H1 (cell line): ENCODE data around the gene PRSS36.

Experiments
- ATF2 ChIP-seq: IDR thresholded peaks from 2 replicates; pipeline ENCODE4 v1.6.1; 2012; ENCODE audit warnings: low read length, inconsistent platforms
- CEBPB ChIP-seq: IDR thresholded peaks from 2 replicates; pipeline ENCODE4 v1.6.1; 2012; ENCODE audit warnings: low read depth, low read length
- CTCF ChIP-seq, 3 experiments: IDR thresholded peaks; 1 replicate in 2 of 3; 2 replicates in 1 of 3; pipeline versions ENCODE4 v1.5.1 to v1.6.1; 2011; ENCODE audit warnings: low read length in 3 of 3, mild to moderate bottlenecking in 3 of 3, inconsistent platforms in 2 of 3, low read depth in 1 of 3, moderate library complexity in 1 of 3; ENCODE audit not compliant: insufficient read depth in 1 of 3; ENCODE audit errors: control extremely low read depth in 1 of 3
- EGR1 ChIP-seq: IDR thresholded peaks from 2 replicates; pipeline ENCODE4 v1.6.1; 2011; ENCODE audit warnings: low read depth, low read length, borderline replicate concordance
- POLR2AphosphoS5 ChIP-seq: IDR thresholded peaks from 2 replicates; pipeline ENCODE4 v1.6.1; 2011; ENCODE audit warnings: low read depth, low read length
- RAD21 ChIP-seq, 2 experiments: IDR thresholded peaks in 1 of 2; conservative IDR thresholded peaks in 1 of 2; 2 replicates each; pipeline ENCODE4 v1.6.1; 2011; ENCODE audit warnings: low read depth in 2 of 2, low read length in 2 of 2, improper control_type of control experiment in 1 of 2, inconsistent platforms in 1 of 2, mild to moderate bottlenecking in 1 of 2, moderate library complexity in 1 of 2
- RBBP5 ChIP-seq: IDR thresholded peaks from 2 replicates; pipeline ENCODE4 v1.7.1; 2012; ENCODE audit warnings: low read depth, mild to moderate bottlenecking, inconsistent platforms, low read length, moderate library complexity, borderline replicate concordance
- TAF1 ChIP-seq: IDR thresholded peaks from 2 replicates; pipeline ENCODE4 v1.6.1; 2011; ENCODE audit warnings: mild to moderate bottlenecking, low read depth, low read length

GRCh38 chr16:31130336-31130891, 19.5 kb downstream of the PRSS36 start:
- TF ChIP-seq POLR2AphosphoS5 (no peak), CEBPB (no peak), EGR1 (no peak), ATF2 (no peak), CTCF (IDR thresholded peaks at IDR 0.05; ENCODE audit: control extremely low read depth in 1 of 3, insufficient read depth in 1 of 3, low read depth in 1 of 3, low read length in 3 of 3) (no peak), TAF1 (no peak), RAD21 (IDR thresholded peaks at IDR 0.05 in 1 of 2, conservative IDR thresholded peaks at IDR 0.05 in 1 of 2; ENCODE audit: low read depth in 2 of 2, low read length in 2 of 2) (no peak), RBBP5 (no peak)
